Caki2 (cell line): Measurements from ENCODE around the gene FGF2. TPM values are rescaled to one million over a fixed set of nuclear protein-coding genes. Genes with fewer than 3 reads are reported as not detected.

Source experiments
- DNase-seq: peaks from one replicate; pipeline ENCODE4 v3.0.0-alpha.2; 2015; ENCODE audit warnings: low read depth
- in situ Hi-C: cut with HindIII; loops from 2 replicates; pipeline ENCODE4 v1.10.0; 2016; ENCODE audit warnings: low sequenced_read_pairs, low pct_unique_long_range_greater_than_20kb, mixed read lengths
- total RNA-seq: library from RNA; depleted of rRNA; stranded (reverse); fragments of >200 nt; shearing (Covaris generic); gene quantifications from 2 replicates; pipeline ENCODE4 v1.2.3, GENCODE V29; 2014; ENCODE audit warnings: low replicate concordance

FGF2 gene
- total RNA-seq, 1 experiment from 2014 or later = 26.6 TPM

DNA sequence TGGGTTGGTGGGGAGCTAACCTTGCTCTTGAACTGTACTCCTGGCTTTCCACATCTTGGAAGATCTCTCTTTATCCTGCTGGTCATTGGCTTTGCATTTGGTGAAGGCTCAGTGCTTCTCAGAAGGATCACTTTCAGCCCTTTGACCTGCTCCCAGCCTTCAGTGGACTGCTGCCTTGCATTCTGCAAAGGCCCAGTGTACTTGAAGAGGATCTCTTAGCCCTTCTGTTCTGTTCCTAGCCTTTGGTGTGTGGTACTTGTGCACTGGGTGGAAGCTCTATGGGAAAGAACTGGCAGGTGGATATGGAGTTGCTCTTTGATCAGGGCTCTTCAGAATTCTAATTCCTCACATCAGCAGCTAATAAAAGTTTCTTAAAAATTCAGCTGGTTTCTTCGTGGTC is 46.5 kb downstream of the FGF2 start:
- in situ Hi-C loops = no loop called here
- peak; percentile 27 for DNase-seq

DNA sequence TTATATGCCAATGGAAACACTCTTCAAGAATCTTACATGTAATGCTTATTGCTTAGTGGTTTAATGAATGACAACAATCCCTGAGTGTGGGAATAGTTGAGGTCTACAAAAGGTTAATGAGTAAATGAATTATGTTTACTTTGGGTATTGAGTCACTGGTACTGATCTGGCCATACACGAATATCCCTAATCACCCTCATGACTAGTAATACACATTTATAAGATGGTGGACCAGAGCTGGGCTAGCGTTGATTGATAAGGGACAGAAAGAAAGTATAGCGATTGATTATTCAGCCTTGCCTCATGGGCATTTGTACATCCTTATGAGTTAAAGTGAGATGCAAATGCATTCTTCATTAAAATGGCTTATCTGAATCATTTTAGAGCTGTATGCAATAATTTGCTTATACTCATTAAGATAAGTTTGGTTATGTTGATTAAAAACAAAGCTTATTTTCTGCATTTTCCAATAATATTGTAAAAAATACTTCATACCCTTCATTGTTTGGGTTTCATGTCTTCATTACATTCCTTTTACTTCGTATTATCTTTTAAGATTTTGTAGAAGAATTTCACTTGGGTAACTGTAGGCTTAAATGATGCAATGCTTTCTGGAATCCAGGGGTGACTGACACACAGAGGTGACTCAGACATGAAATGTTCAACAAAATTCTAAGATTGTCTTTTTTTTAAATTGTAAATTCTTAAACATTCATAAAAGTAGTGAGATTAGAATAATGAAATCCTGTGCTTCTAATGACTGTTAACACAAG is 47.4 kb downstream of the FGF2 start:
- in situ Hi-C loops = no loop called here
- peak; percentile 82 for DNase-seq

DNA sequence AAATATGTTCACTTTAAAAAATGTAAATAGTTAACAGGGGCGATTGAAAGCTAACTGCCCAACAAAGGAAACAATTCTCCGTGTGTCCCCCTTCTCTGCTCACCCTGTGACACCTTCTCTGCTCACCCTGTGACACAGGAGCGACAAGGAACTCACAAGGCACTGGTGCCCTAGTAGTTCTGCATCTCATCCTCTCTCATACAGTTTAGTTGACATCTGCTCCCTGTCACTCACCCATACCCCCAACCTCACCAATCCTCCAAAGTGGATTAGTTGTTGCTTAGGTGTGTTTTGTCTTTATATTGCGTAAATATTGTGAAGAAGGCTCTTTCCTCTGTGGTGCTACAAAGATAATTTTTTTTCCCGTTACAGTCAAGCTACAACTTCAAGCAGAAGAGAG is 49.3 kb downstream of the FGF2 start:
- in situ Hi-C loops = no loop called here
- no peak for DNase-seq

DNA sequence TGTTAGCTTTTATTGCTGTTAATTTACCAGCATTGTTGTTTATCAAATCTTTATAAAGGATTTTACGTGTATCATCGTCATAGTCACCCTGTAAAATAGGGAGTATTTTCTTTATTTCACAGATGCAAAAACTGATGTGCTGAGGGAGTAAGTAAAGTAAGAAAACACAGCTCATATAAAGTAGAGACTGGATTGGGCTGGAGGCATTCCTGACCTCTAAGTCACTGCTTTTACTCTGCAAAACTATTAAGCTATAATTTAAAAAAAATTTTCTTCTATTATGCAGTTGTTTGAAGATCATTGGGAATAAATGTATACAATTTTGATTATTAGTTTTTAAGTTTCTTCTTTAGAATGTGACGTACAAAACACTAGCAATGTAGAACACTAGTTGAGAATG is 49.8 kb downstream of the FGF2 start:
- DNase-seq = no peak
- in situ Hi-C loops = no loop called here

DNA sequence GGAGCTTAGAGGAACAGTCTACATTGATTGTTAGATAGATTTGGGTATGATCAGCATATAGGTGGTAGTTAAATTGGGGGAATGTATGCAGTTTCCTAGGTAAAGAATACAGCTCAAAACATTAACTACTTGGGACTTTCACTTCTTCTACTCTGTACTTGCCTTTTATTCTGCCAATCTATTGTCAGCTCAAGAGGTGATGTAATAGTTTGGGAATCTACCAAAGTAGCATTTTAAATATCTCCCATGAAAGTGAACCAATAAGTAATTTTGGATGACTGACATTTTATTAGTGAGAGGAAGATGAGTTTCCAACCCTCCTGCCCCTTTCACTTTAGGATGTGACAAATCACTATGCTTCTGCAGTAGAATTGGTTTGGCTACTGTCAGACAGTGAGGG is 52.4 kb downstream of the FGF2 start:
- DNase-seq = no peak

DNA sequence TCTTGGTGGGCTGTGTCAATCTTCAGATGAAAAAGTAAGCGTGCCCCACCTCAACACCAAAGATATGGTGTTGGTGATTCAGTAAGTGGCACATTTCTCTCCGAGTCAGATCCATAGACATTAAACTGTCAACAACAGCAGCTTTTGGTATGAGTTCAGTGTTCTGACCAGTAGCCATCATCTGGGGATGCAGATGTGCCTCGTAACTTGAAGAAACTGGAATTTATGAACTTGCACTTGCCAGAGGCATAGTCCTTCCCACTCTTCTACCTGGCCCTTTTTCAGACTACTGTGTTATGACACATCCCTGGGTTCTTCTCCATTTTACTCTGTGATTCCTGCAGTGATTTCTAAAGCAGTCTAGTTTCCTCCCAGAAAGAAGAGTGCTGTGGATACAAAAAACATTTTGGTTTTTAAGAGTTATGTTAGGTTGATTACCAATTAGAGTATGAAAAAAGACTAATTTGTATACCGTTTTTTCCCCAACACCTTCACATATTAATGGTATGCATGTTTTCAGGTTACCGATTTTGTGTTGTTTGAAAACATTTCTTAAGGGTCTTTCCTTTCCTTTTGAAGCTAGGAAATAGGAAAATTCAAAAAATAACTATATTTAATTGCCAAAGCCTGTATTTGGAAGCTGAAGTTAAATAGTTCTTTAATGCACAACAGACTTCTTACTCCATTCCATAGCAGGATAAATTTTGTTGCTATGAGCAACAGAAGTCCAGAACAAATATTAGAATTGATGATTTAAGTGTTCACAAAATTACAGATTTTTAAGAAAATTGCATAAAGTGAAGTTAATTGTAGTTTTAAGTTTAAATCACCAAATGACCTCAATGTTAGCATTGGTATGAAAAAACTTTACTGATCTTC is 56.5 kb downstream of the FGF2 start:
- DNase-seq = no peak

More for the DNA sequence above, 52.4 kb downstream of the FGF2 start:
- in situ Hi-C loops = no loop called here

DNA sequence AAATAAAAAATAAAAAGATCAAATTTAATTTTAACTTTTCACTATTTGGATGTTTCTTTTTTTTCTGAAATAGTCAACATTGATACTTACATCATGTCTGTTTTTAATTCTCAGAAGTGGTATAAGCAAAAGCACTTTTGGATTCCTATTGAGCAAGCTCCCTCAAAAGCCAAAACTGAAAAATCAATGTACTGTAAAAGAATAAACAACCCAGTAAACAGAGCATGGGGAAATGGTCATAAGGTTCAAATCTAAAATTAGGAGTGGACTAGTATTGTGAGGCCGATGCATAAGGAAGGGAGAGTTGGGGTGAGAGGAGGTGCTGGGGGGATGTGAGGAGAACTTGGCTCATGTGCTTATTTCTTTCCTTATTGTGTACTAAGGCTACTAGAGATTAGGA is 57.9 kb downstream of the FGF2 start:
- no peak for DNase-seq
- in situ Hi-C loops = no loop called here

More for the DNA sequence above, 56.5 kb downstream of the FGF2 start:
- in situ Hi-C loops = no loop called here

DNA sequence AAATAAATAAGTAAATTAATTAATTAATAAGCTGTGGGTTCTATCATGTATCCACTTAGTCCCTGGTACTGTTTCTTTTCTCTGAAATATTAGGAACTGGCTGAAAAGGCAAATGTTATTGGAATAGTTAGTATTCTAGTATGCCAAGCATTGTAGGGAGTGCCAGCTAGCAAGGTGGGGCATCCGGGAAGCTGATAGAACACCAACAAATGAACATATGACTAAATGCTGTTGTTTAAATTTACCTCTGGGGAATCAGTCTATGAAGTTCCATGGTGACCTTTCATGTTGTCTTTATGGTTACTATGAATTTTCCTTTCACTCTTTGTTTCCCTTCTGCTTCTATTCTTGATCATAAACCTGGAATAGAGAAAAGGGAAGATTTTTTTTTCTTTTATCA is 63.1 kb downstream of the FGF2 start:
- in situ Hi-C loops = no loop called here
- no peak for DNase-seq

DNA sequence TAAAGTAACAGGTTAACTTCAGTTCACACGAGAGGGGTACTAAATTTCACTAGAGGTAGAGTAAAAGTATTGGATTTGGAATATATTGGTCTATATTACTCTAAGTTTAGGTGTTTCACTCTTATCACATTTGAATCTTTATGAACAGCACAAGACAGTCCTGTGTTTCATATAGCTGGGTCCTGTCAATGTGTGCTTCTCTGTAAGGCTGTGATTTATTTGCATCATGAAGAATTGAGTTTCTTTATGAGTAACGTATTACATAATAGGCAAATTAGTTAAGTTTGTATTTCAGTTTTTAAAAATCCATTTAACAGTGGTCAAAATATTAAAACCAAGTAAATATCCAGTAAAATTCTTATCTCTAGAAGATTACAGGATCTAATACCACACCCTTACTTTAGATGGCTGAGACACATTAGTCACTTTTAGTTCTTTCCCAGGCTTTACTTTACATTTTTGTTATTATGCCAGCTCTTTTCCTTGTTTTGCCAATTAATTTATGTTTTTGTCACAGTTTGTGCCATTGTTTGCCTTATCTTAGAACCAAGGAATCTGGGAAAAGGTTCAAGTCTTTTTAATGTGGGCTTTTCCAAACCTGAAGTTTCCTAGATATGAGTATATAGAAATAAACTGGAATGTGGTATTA is 63.6 kb downstream of the FGF2 start:
- DNase-seq = no peak
- in situ Hi-C loops = no loop called here

DNA sequence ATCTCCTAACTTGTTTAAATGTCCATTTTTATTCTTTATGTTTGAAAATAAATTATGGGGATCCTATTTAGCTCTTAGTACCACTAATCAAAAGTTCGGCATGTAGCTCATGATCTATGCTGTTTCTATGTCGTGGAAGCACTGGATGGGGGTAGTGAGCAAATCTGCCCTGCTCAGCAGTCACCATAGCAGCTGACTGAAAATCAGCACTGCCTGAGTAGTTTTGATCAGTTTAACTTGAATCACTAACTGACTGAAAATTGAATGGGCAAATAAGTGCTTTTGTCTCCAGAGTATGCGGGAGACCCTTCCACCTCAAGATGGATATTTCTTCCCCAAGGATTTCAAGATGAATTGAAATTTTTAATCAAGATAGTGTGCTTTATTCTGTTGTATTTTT is 68.2 kb downstream of the FGF2 start:
- in situ Hi-C loops = no loop called here
- DNase-seq = no peak

DNA sequence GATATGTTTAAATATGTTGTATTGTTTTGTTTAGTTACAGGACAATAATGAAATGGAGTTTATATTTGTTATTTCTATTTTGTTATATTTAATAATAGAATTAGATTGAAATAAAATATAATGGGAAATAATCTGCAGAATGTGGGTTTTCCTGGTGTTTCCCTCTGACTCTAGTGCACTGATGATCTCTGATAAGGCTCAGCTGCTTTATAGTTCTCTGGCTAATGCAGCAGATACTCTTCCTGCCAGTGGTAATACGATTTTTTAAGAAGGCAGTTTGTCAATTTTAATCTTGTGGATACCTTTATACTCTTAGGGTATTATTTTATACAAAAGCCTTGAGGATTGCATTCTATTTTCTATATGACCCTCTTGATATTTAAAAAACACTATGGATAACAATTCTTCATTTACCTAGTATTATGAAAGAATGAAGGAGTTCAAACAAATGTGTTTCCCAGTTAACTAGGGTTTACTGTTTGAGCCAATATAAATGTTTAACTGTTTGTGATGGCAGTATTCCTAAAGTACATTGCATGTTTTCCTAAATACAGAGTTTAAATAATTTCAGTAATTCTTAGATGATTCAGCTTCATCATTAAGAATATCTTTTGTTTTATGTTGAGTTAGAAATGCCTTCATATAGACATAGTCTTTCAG is 68.8 kb downstream of the FGF2 start:
- DNase-seq = no peak

DNA sequence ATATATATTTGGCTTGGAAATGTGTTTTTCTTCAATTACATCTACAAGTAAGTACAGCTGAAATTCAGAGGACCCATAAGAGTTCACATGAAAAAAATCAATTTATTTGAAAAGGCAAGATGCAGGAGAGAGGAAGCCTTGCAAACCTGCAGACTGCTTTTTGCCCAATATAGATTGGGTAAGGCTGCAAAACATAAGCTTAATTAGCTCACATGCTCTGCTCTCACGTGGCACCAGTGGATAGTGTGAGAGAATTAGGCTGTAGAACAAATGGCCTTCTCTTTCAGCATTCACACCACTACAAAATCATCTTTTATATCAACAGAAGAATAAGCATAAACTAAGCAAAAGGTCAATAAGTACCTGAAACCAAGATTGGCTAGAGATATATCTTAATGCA is 69.6 kb downstream of the FGF2 start:
- no peak for DNase-seq
- in situ Hi-C loops = no loop called here

More for the DNA sequence above, 68.8 kb downstream of the FGF2 start:
- in situ Hi-C loops = no loop called here

DNA sequence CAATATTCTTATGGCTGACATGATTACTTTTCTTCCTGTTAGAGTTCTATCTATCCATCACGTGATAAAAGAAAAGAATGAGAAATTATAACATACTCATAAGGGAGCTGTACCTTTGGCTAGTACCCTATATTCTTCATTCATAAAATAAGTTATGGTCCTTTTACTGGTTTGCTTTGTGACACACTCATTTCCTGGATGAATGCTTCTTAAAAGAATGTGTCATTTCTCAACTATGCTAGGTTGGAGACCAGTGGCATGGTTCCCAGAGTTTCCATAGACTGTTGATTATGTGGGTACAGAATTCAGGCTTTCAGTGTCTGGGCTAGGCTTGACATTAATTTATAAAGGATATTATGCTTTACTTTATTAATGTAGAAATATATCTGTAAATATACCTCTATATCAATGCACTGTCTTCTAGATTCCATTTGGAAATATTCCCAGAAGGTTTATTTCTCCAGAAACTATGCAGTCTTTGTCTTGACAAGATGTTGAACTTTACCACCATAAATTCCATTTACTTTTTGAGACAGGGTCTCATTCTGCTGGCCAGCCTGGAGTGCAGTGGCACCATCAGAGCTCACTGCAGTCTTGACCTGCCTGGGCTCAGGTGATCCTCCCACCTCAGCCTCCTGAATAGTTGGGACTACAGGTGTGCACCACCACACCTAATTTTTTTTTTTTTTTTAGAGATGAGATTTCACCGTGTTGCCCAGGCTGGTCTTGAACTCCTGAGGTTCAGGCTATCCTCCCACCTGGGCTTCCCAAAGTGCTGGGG is 71.9 kb downstream of the FGF2 start:
- peak; percentile 63 for DNase-seq
- in situ Hi-C loops = no loop called here

DNA sequence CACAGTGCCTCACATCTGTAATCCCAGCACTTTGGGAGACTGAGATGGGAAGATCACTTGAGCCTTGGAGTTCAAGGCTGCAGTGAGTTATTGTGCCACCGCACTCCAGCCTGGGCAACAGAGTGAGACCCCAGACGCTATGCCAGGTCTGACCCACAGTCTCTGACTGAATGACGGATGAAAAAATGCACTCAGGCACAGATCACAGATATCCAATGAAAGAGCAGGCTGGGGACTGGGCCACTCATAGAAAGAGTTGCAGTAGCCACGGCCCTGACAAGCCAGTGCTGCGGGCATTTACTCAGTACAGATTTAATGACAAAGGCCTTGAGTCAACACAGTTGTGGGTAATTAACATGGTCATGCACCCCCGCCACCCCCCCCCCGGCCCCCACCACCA is 73.1 kb downstream of the FGF2 start:
- in situ Hi-C loops = no loop called here
- DNase-seq = no peak

DNA sequence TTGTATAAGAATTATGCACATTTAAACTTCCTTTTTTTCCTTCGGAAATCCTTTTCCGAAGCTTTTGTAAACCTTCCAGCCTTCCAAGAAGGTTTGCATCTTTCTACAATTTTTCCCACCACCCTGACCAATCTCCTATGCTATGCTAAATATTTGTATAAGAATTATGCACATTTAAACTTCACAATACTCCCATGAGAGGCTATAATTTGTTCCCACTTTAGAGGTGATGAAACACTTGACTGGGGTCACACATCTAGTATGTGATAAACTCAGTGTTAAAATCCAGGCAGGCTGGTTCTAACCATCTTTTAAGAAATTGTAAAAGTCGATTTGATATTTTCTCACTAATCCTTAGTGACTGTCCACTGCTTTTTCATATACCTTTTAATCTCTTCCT is 73.7 kb downstream of the FGF2 start:
- in situ Hi-C loops = no loop called here
- DNase-seq = no peak

DNA sequence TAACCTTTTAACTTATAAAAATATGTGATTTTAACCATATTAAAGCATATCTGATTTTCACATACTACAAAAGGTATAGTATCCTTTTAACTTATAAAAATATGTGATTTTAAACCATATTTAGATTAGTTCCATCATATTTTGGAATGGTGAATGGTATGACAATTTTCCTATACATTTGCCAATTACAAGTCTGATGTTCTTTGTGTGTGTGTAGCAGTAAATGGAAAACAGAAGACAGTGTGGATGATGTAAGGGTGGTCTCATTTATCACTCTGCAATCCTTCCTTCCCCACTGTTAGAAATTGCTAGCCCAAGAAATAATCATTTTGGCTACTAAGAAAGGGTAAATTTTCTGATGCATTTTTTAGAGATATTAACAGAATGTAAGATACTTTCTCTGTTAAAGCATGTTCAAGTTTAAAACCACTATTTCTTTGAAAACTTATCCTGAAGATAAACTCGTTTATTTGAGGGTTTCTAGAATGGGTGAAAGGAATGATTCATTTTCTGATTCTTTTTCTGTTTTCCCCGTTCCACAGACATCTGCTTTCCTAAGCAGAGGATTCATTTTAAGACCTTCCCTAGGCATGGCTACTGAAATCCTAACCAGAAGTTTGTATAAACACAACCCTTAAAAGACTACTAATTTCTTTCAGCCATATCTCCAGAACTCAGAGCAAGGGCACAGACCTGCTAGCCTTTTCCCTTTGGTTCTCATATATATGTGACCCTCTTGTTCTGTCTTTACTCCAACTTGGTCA is 74.8 kb downstream of the FGF2 start:
- DNase-seq = no peak
- in situ Hi-C loops = no loop called here

DNA sequence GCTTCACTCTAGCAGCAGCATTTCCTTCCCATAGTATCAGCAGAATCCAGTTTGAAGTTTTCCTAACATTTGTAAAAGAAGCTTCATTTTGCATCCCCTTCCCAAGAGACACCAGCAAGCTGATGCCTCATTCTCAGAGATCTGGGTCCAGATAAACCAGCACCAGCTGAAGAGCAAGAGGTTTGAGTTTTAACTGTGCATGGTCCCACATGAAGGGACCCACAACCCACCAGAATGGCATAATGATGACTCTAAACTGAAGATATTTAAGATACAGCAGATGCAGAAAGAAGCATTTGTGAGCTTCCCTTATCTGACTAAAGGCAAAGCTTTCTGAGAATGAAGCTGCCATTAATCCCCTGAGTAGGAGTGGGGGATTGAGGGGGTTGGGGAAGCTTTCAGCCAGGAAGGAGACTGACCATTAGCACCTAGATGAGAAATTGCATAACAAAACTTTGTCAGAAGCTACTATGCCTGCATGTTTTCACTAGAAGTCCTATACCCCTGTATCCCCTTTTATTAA is 77.2 kb downstream of the FGF2 start:
- DNase-seq = no peak
- in situ Hi-C loops = no loop called here
